NOMO-1 treated with DMSO at 0.1 percent for 48 hours (cell line): ENCODE data around the gene CGREF1.
"Not testable (repeated sequence)": the region's sequence is repeated elsewhere in the genome, so short reads cannot be mapped to it uniquely, and the experiment has no call there.

Source experiments
- DNase-seq: peaks from one replicate; lab custom pipeline; 2025; ENCODE audit not compliant: unreplicated experiment; lab: John Stamatoyannopoulos, UW

CGREF1 gene

GRCh38 chr2:27088634-27089033 is 30.3 kb downstream of the CGREF1 start:
- DNase-seq: no peak

- DNase-seq: no peak
Measured at GRCh38 chr2:27087823-27088410, 31.0 kb downstream of the CGREF1 start.

GRCh38 chr2:27086724-27087593 is 32.0 kb downstream of the CGREF1 start, which contains the start of gene KHK:
KHK (plus strand) TSS chr2:27086772; CDS start chr2:27087260, 488 bp downstream.
- DNase-seq: no peak

GRCh38 chr2:27086090-27086723 is 32.7 kb downstream of the CGREF1 start:
- DNase-seq: peak; percentile 88

GRCh38 chr2:27085673-27086089 is 33.2 kb downstream of the CGREF1 start:
- DNase-seq: peak; percentile 15

- no peak for DNase-seq
Measured at GRCh38 chr2:27085062-27085672, 33.8 kb downstream of the CGREF1 start.

- no peak for DNase-seq
Measured at GRCh38 chr2:27084297-27085061, 34.4 kb downstream of the CGREF1 start.

- DNase-seq: no peak
Measured at GRCh38 chr2:27083410-27084296, 35.3 kb downstream of the CGREF1 start.

- no peak for DNase-seq
Measured at GRCh38 chr2:27082773-27083409, 36.0 kb downstream of the CGREF1 start.

GRCh38 chr2:27081984-27082772 is 36.8 kb downstream of the CGREF1 start:
- peak; percentile 39 for DNase-seq

GRCh38 chr2:27080603-27080936 is 38.4 kb downstream of the CGREF1 start:
- DNase-seq: no peak

- DNase-seq: no peak
Measured at GRCh38 chr2:27080140-27080469, 38.8 kb downstream of the CGREF1 start.

GRCh38 chr2:27079233-27080139 is 39.4 kb downstream of the CGREF1 start:
- DNase-seq: no peak

- DNase-seq: no peak
Measured at GRCh38 chr2:27078267-27079194, 40.4 kb downstream of the CGREF1 start, which contains the start of gene EMILIN1. EMILIN1 (plus strand) TSS chr2:27078615; CDS start chr2:27079066, 451 bp downstream.

- DNase-seq: no peak
Measured at GRCh38 chr2:27077231-27077630, 41.7 kb downstream of the CGREF1 start.

GRCh38 chr2:27076323-27076722 is 42.6 kb downstream of the CGREF1 start:
- DNase-seq: no peak

- not testable (repeated sequence) for DNase-seq
Measured at GRCh38 chr2:27075566-27075871, 43.4 kb downstream of the CGREF1 start.
